Karpas-422 (cell line): ENCODE data around the gene GPC5. TPM values are rescaled to one million over a fixed set of nuclear protein-coding genes. Genes with fewer than 3 reads are reported as not detected.

Source experiments
- DNase-seq: peaks from one replicate; pipeline ENCODE4 v3.0.0-alpha.2; 2015
- H2AFZ ChIP-seq: fragments of 200-600 bp; sonication (generic); 2 replicates; pipeline ENCODE4 v1.6.1; 2014; ENCODE audit warnings: antibody characterized with exemption, low read length, mixed read lengths
- H3K27ac ChIP-seq: fragments of 200-600 bp; sonication (generic); 2 replicates; pipeline ENCODE4 v1.5.1; 2014; ENCODE audit warnings: mild to moderate bottlenecking, low read length, moderate library complexity
- H3K27me3 ChIP-seq: fragments of 200-600 bp; sonication (generic); 2 replicates; pipeline ENCODE4 v1.6.1; 2014; ENCODE audit warnings: low read length, mixed read lengths
- H3K36me3 ChIP-seq: fragments of 200-600 bp; sonication (generic); 2 replicates; pipeline ENCODE4 v1.6.1; 2014; ENCODE audit warnings: low read length, mixed read lengths; ENCODE audit not compliant: insufficient read depth
- H3K4me1 ChIP-seq: fragments of 200-600 bp; sonication (generic); 2 replicates; pipeline ENCODE4 v1.6.1; 2014; ENCODE audit warnings: mild to moderate bottlenecking, low read length, mixed read lengths
- H3K4me2 ChIP-seq: fragments of 200-600 bp; sonication (generic); 2 replicates; pipeline ENCODE4 v1.6.1; 2014; ENCODE audit warnings: low read length, low read depth, mild to moderate bottlenecking; ENCODE audit not compliant: poor library complexity, severe bottlenecking
- H3K4me3 ChIP-seq: fragments of 200-600 bp; sonication (generic); 2 replicates; pipeline ENCODE4 v1.5.1; 2014; ENCODE audit warnings: mild to moderate bottlenecking, antibody characterized with exemption, low read length, mixed read lengths
- H3K79me2 ChIP-seq: fragments of 200-600 bp; sonication (generic); 2 replicates; pipeline ENCODE4 v1.6.1; 2014; ENCODE audit warnings: mild to moderate bottlenecking, low read length, mixed read lengths
- H3K9ac ChIP-seq: fragments of 200-600 bp; sonication (generic); 2 replicates; pipeline ENCODE4 v1.6.0; 2014; ENCODE audit warnings: low read length
- H3K9me2 ChIP-seq: fragments of 200-600 bp; sonication (generic), shearing (Covaris generic); replicated peaks from 2 replicates; pipeline ENCODE4 v1.6.0; 2014; ENCODE audit warnings: mild to moderate bottlenecking, low read length, moderate library complexity; ENCODE audit not compliant: insufficient read depth
- H3K9me3 ChIP-seq: fragments of 300-700, 200-600 bp; sonication (generic); 2 replicates; pipeline ENCODE4 v1.6.1; 2014; ENCODE audit warnings: low read length, mixed read lengths
- H4K20me1 ChIP-seq: fragments of 200-600 bp; sonication (generic); 2 replicates; pipeline ENCODE4 v1.6.1; 2014; ENCODE audit warnings: mild to moderate bottlenecking, antibody characterized with exemption, low read length, low read depth; ENCODE audit not compliant: insufficient read depth
- total RNA-seq: library from RNA; depleted of rRNA; stranded (reverse); fragments of >200 nt; shearing (Covaris generic); gene quantifications from 2 replicates; pipeline ENCODE4 v1.2.3, GENCODE V29; 2014; ENCODE audit warnings: low replicate concordance

Gene GPC5
- total RNA-seq, 1 experiment from 2014 or later, result not detected

DNA sequence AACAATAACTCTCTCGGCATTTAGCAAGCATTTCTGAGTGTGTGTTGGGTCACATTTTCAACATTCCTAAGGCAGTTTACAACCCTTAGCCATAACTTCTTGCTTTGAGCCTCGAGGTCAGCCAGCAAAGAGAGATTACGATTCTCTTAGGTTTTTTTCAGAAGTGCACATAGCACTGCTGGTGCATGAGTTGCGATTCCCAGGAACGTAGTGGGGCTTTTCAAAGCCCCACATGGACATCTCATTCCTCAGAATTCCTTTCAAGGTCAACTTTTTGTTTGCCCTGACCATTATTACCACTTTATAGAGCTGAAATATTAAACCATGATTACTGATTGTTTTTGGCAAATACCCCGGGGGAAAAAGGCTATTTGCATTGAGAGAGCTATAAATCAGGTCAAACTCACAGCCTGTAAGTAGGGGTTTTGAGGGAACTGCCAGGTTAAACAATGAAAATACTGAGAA is 705.3 kb downstream of the GPC5 start:
- H3K27me3 ChIP-seq, result no peaks in the 10 kb centered on the region
- no peaks in the 10 kb centered on the region for H4K20me1 ChIP-seq
- no peaks in the 10 kb centered on the region for H3K4me1 ChIP-seq
- no peak for DNase-seq
- H2AFZ ChIP-seq, result no peak overlapping the region
- no peaks in the 10 kb centered on the region for H3K79me2 ChIP-seq
- no peak overlapping the region for H3K27ac ChIP-seq
- no peak overlapping the region for H3K4me2 ChIP-seq
- no peak overlapping the region for H3K4me3 ChIP-seq
- peaks cover 36% of the 10 kb centered on the region for H3K9me3 ChIP-seq
- H3K9me2 ChIP-seq, result no peaks in the 10 kb centered on the region
- H3K36me3 ChIP-seq, result no peaks in the 10 kb centered on the region
- no peak overlapping the region for H3K9ac ChIP-seq

DNA sequence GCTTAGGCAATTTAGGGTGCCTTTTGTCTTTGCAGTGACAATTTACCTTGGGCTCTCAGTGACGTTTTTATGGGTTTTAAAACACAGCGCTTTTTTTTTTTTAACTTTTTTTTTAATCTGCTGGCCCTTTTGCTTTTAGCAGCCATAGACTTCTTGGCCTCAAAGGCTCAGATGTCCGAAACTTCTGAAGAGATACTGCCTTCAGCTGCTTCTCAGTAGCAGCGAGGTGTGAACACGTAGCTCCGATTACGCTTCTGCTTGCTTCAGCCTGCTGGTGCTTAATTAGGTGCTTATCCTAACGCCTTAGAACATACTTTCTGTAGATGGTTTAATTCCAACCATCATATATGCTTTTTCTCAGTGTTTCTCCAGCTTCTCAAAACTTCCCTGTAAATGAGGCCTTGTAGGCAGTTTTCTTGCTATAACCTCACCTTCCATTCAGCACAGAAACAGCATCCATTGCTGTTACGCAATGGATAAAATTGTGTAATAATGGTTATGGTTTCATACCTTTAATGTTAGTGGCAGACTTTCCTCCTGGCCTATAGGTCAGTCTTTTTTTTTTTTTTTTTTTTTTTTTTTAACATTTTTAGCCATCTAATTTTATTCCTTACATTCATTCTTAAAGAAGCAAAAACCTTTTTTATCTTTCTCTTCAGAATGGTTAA is 723.9 kb downstream of the GPC5 start:
- H3K27me3 ChIP-seq, result no peaks in the 10 kb centered on the region
- no peaks in the 10 kb centered on the region; the same call in 1 of the 2 replicates for H3K9me3 ChIP-seq
- H3K4me2 ChIP-seq, result no peak overlapping the region
- H3K36me3 ChIP-seq, result no peaks in the 10 kb centered on the region
- H4K20me1 ChIP-seq, result no peaks in the 10 kb centered on the region
- no peaks in the 10 kb centered on the region for H3K4me1 ChIP-seq
- no peaks in the 10 kb centered on the region for H3K9me2 ChIP-seq
- H3K27ac ChIP-seq, result no peak overlapping the region
- H2AFZ ChIP-seq, result no peak overlapping the region
- no peak for DNase-seq
- H3K9ac ChIP-seq, result no peak overlapping the region
- no peaks in the 10 kb centered on the region for H3K79me2 ChIP-seq
- H3K4me3 ChIP-seq, result no peak overlapping the region

DNA sequence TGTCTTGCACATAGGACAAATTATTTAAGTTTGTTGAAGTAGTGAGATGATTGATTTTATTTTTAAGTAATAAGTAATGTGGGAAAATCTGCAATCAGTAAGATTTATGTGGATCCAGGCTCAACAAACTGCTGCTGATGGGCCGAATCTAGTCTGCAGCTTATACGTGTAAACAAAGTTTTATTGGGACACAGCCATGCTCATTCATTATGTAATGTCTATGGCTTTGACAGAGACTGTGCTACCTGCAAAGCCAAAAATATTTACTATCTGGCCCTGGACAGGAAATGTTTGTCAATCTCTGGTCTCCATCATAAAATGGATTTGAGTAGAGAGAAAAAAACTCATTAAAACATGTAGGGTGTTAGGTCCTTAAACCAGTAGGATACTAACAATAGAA is 728.0 kb downstream of the GPC5 start:
- Histone ChIP-seq H3K4me1 (no peaks in the 10 kb centered on the region), H3K9me3 (peaks cover 5% of the 10 kb centered on the region), H3K9ac (no peak overlapping the region), H3K4me2 (no peak overlapping the region), H3K27me3 (no peaks in the 10 kb centered on the region), H3K27ac (no peak overlapping the region), H3K79me2 (no peaks in the 10 kb centered on the region), H3K36me3 (no peaks in the 10 kb centered on the region), H4K20me1 (no peaks in the 10 kb centered on the region), H3K9me2 (no peaks in the 10 kb centered on the region), H3K4me3 (no peak overlapping the region), H2AFZ (no peak overlapping the region)
- no peak for DNase-seq

DNA sequence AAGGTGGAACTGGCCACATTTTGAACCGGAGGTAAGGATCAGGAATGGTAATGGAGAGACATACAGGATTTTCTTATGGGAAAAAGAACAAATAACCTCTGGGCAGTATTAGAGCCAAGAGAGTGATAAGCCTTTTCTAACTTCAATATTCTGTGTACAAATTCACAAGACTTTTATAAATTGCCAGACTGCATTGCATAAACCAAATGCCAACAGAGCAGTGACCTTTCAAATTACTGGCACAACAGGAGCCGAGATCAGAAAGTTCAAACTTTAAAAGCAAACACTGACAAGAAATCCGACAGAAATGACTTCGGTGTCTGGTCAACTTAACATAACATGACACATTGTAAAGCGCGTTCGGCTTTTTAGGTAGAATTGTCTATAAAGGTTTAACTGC is 737.1 kb downstream of the GPC5 start:
- Histone ChIP-seq H3K36me3 (no peaks in the 10 kb centered on the region), H3K4me2 (no peak overlapping the region), H3K4me3 (no peak overlapping the region), H3K4me1 (no peaks in the 10 kb centered on the region), H4K20me1 (no peaks in the 10 kb centered on the region), H2AFZ (no peak overlapping the region), H3K79me2 (no peaks in the 10 kb centered on the region), H3K27me3 (no peaks in the 10 kb centered on the region), H3K27ac (no peak overlapping the region), H3K9me3 (peaks cover 14% of the 10 kb centered on the region; the same call in 1 of the 2 replicates), H3K9me2 (no peaks in the 10 kb centered on the region; the same call in 1 of the 2 replicates), H3K9ac (no peak overlapping the region)
- DNase-seq, result no peak

DNA sequence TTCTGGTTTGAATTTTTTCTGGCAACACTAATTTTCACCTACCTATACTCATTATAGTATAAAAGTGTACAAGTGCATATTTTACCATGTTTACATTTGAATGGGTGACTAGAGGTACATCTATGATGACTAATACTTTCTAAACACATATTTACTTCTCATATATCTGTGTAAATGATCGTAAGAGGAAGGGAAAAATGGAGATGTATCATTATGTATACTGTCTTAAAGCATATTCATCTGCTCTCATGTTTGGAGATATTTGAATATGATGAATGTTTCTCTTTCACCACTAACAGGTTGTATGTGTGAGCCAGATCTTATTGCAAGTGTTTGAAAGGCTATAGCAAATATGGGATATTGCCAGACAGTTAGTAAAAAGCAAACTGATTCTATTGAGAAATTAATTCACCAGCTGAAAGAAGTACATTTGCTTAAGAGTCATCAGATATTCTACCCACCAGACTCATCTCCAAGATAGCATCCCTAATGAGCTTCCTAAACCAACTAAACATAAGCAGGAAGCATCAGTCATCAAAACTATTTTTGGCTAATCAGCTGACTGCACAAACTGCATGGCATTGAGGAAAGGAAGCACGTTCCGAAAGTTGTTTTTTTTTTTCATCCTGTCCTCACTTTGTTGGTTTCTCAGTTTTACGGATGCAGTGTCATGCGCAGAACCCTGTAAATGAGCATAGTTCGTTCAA is 738.2 kb downstream of the GPC5 start:
- Histone ChIP-seq H4K20me1 (no peaks in the 10 kb centered on the region), H3K4me3 (no peak overlapping the region), H3K27ac (no peak overlapping the region), H3K9ac (no peak overlapping the region), H2AFZ (no peak overlapping the region), H3K27me3 (no peaks in the 10 kb centered on the region), H3K4me2 (no peak overlapping the region), H3K4me1 (no peaks in the 10 kb centered on the region), H3K36me3 (no peaks in the 10 kb centered on the region), H3K79me2 (no peaks in the 10 kb centered on the region), H3K9me2 (no peaks in the 10 kb centered on the region; the same call in 1 of the 2 replicates), H3K9me3 (peaks cover 14% of the 10 kb centered on the region; the same call in 1 of the 2 replicates)
- no peak for DNase-seq

DNA sequence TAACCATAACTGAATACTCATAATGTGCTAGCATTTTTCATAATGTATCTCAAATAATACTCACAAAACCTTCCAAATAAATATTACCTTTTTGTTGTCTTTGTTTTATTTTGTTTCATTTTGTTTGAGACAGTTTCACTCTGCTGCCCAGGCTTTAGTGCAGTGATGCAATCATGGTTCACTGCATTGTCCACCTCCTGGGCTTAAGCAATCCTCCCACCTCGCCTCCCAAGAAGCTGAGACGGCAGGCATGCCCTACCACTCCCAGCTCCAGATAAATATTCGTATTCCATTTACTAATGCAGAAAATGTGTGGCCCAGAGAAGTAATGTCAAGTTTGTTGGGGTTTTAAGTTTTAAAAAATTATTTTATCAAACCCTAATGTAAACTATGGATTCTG is 739.1 kb downstream of the GPC5 start:
- H3K4me2 ChIP-seq, result no peak overlapping the region
- H3K9ac ChIP-seq, result no peak overlapping the region
- DNase-seq, result no peak
- no peaks in the 10 kb centered on the region for H3K27me3 ChIP-seq
- H3K27ac ChIP-seq, result no peak overlapping the region
- H3K9me3 ChIP-seq, result peaks cover 11% of the 10 kb centered on the region; the same call in 1 of the 2 replicates
- no peaks in the 10 kb centered on the region for H3K4me1 ChIP-seq
- H3K36me3 ChIP-seq, result no peaks in the 10 kb centered on the region
- no peak overlapping the region for H3K4me3 ChIP-seq
- no peak overlapping the region for H2AFZ ChIP-seq
- no peaks in the 10 kb centered on the region for H3K79me2 ChIP-seq
- no peaks in the 10 kb centered on the region for H4K20me1 ChIP-seq
- no peaks in the 10 kb centered on the region; the same call in 1 of the 2 replicates for H3K9me2 ChIP-seq

DNA sequence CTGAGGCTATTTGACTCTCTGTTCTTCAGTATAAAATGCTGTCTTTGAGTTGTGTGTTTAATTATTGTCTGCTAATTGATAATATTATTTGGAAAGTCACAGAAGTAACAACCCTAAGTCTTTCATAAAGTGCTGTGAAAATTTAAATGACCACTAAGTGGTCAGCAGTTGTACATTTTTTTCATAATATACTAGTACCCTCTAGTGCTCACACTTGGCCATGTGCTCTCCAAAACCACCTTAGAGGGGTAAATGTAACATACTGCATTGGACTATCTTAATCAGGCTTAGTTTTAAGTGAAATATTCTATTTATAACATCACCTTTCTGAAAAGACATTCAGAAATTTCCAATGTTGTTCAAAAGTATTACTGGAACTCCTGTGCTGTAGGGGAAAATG is 745.3 kb downstream of the GPC5 start:
- H3K27me3 ChIP-seq, result no peaks in the 10 kb centered on the region
- no peak overlapping the region for H3K27ac ChIP-seq
- no peaks in the 10 kb centered on the region; the same call in 1 of the 2 replicates for H3K9me2 ChIP-seq
- H3K79me2 ChIP-seq, result no peaks in the 10 kb centered on the region
- peaks cover 2% of the 10 kb centered on the region; the same call in 1 of the 2 replicates for H3K36me3 ChIP-seq
- no peak overlapping the region for H3K9ac ChIP-seq
- no peak overlapping the region for H3K4me3 ChIP-seq
- DNase-seq, result no peak
- H2AFZ ChIP-seq, result no peak overlapping the region
- H3K9me3 ChIP-seq, result peaks cover 20% of the 10 kb centered on the region
- H3K4me2 ChIP-seq, result no peak overlapping the region
- H3K4me1 ChIP-seq, result no peaks in the 10 kb centered on the region
- no peaks in the 10 kb centered on the region for H4K20me1 ChIP-seq

DNA sequence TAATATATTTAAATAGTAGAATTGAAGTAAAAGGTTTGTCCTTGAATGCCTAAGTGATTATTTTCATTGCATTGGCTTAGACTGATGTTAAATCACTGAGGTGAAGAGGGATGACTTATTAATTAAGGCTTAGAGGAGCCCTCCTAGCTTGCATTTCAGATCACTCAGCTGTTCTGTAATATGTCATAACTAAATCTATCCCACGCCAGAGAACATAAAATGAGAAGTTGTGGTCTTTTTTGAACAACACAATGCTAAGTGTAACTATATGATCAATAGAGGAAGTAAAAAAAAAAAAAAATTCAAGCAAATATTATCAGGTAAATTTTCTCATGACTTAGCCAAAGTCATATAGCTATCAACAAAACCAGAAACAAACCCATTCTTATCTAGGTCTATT is 752.2 kb downstream of the GPC5 start:
- Histone ChIP-seq H3K9ac (no peak overlapping the region), H3K4me3 (no peak overlapping the region), H4K20me1 (no peaks in the 10 kb centered on the region), H3K27ac (no peak overlapping the region), H3K4me1 (no peaks in the 10 kb centered on the region), H3K27me3 (no peaks in the 10 kb centered on the region), H3K4me2 (no peak overlapping the region), H3K79me2 (no peaks in the 10 kb centered on the region), H3K36me3 (no peaks in the 10 kb centered on the region), H3K9me2 (no peaks in the 10 kb centered on the region; the same call in 1 of the 2 replicates), H2AFZ (no peak overlapping the region), H3K9me3 (peaks cover 29% of the 10 kb centered on the region)
- no peak for DNase-seq
